Ectodermal cell (in vitro differentiated cells): ENCODE measurements around the gene NRDE2.

Source experiments
- H3K27ac ChIP-seq: 2 replicates; pipeline ENCODE4 v1.7.0; 2013; ENCODE audit warnings: mild to moderate bottlenecking, low read depth, low read length; ENCODE audit not compliant: insufficient read depth, poor library complexity, severe bottlenecking
- H3K27me3 ChIP-seq: 2 replicates; pipeline ENCODE4 v1.7.0; 2013; ENCODE audit warnings: mild to moderate bottlenecking, low read length; ENCODE audit not compliant: insufficient read depth, control insufficient read depth, poor library complexity, severe bottlenecking
- H3K36me3 ChIP-seq: one replicate; pipeline ENCODE4 v1.7.0; 2013; ENCODE audit warnings: low read length; ENCODE audit not compliant: control insufficient read depth, insufficient read depth
- H3K4me1 ChIP-seq: one replicate; pipeline ENCODE4 v1.7.0; 2013; ENCODE audit warnings: low read length; ENCODE audit not compliant: control insufficient read depth, insufficient read depth
- H3K4me3 ChIP-seq: 2 replicates; pipeline ENCODE4 v1.7.0; 2013; ENCODE audit warnings: low read depth, low read length, control low read depth; ENCODE audit not compliant: insufficient read depth
- H3K9me3 ChIP-seq: 2 replicates; pipeline ENCODE4 v1.7.0; 2013; ENCODE audit warnings: mild to moderate bottlenecking, low read length, moderate library complexity; ENCODE audit not compliant: control insufficient read depth
- WGBS, 2 experiments: methylation state at CpG; one replicate each; pipeline ENCODE4 v1.1.7; 2013; ENCODE audit warnings: missing lambda C conversion rate in 2 of 2; 5-methylcytosine and 5-hydroxymethylcytosine counted together

The NRDE2 gene

GRCh38 chr14:90301122-90301521 lies 30.6 kb downstream of the NRDE2 start:
- H3K27ac ChIP-seq, result no peak overlapping the region
- H3K4me1 ChIP-seq, result no peaks in the 10 kb centered on the region
- H3K36me3 ChIP-seq, result peaks cover 4% of the 10 kb centered on the region
- WGBS, 2 experiments, result 85 to 88% methylated on average over 6 of the region's 6 CpGs
- H3K4me3 ChIP-seq, result no peak overlapping the region
- no peaks in the 10 kb centered on the region for H3K9me3 ChIP-seq
- no peaks in the 10 kb centered on the region for H3K27me3 ChIP-seq

- Histone ChIP-seq H3K27ac (no peak overlapping the region), H3K27me3 (no peaks in the 10 kb centered on the region), H3K4me1 (no peaks in the 10 kb centered on the region), H3K4me3 (no peak overlapping the region), H3K9me3 (no peaks in the 10 kb centered on the region), H3K36me3 (peaks cover 4% of the 10 kb centered on the region)
- 98 to 100% methylated on average over 2 of the region's 2 CpGs for whole genome bisulfite sequencing, 2 experiments
Observed at GRCh38 chr14:90300611-90301047, 31.1 kb downstream of the NRDE2 start.

DNA sequence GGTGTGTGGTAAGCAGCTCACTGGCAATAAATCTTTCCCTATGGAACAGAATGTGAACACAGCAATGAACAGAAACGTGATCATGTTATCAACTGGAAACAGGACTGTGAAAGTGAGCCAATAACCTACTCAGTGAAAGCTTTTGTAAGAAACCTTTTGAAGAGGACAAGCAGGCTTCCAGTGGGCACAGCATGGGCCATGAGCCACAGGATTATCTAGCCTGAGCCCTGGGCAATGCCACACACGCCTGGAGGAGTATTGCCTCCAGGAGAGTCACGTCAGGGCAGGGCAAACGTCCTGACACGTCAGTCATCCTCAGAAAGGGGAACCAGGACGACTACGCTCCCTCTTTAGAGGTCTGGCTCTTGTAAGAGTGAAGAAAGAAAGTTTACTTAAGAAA lies 32.3 kb downstream of the NRDE2 start:
- Histone ChIP-seq H3K4me3 (no peak overlapping the region), H3K27ac (no peak overlapping the region), H3K4me1 (no peaks in the 10 kb centered on the region), H3K36me3 (peaks cover 6% of the 10 kb centered on the region), H3K27me3 (no peaks in the 10 kb centered on the region), H3K9me3 (no peaks in the 10 kb centered on the region)
- WGBS, 2 experiments, result 77 to 81% methylated on average over 7 of the region's 7 CpGs

GRCh38 chr14:90297876-90298629 lies 33.7 kb downstream of the NRDE2 start:
- Histone ChIP-seq H3K27me3 (no peaks in the 10 kb centered on the region), H3K27ac (no peak overlapping the region), H3K4me1 (no peaks in the 10 kb centered on the region), H3K9me3 (no peaks in the 10 kb centered on the region), H3K4me3 (no peak overlapping the region), H3K36me3 (peaks cover 6% of the 10 kb centered on the region)
- WGBS, 2 experiments, result 95 to 98% methylated on average over 11 of the region's 11 CpGs

DNA sequence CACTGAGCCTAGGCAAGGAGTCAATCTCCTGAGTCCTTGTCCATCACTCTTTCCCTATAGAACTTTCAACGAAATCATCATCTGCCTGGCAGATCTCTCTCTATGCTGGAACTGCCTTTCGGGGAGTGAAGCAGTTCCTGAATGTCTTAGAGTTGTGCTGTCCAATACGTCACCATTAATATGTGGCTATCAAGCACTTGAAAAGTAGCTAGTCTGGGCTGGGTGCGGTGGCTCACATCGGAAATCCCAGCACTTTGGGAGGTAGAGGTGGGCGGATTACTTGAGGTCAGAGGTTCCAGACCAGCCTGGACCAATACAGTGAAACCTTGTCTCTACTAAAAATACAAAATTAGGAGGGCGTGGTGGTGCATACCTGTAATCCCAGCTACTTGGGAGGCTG lies 35.1 kb downstream of the NRDE2 start:
- peaks cover 15% of the 10 kb centered on the region for H3K36me3 ChIP-seq
- no peak overlapping the region for H3K4me3 ChIP-seq
- WGBS, 2 experiments, result 94 to 98% methylated on average over 7 of the region's 7 CpGs
- no peaks in the 10 kb centered on the region for H3K27me3 ChIP-seq
- H3K9me3 ChIP-seq, result no peaks in the 10 kb centered on the region
- H3K27ac ChIP-seq, result no peak overlapping the region
- H3K4me1 ChIP-seq, result no peaks in the 10 kb centered on the region

GRCh38 chr14:90295870-90296516 lies 35.7 kb downstream of the NRDE2 start:
- no peaks in the 10 kb centered on the region for H3K4me1 ChIP-seq
- 91 to 92% methylated on average over 5 of the region's 5 CpGs for WGBS, 2 experiments
- H3K27ac ChIP-seq, result no peak overlapping the region
- H3K36me3 ChIP-seq, result peaks cover 18% of the 10 kb centered on the region
- H3K9me3 ChIP-seq, result no peaks in the 10 kb centered on the region
- no peak overlapping the region for H3K4me3 ChIP-seq
- H3K27me3 ChIP-seq, result no peaks in the 10 kb centered on the region

- Histone ChIP-seq H3K36me3 (peaks cover 25% of the 10 kb centered on the region), H3K4me3 (no peak overlapping the region)
- 91 to 94% methylated on average over 1 to 2 of the region's 2 CpGs for WGBS, 2 experiments
Observed at GRCh38 chr14:90294872-90295271, 36.9 kb downstream of the NRDE2 start.

DNA sequence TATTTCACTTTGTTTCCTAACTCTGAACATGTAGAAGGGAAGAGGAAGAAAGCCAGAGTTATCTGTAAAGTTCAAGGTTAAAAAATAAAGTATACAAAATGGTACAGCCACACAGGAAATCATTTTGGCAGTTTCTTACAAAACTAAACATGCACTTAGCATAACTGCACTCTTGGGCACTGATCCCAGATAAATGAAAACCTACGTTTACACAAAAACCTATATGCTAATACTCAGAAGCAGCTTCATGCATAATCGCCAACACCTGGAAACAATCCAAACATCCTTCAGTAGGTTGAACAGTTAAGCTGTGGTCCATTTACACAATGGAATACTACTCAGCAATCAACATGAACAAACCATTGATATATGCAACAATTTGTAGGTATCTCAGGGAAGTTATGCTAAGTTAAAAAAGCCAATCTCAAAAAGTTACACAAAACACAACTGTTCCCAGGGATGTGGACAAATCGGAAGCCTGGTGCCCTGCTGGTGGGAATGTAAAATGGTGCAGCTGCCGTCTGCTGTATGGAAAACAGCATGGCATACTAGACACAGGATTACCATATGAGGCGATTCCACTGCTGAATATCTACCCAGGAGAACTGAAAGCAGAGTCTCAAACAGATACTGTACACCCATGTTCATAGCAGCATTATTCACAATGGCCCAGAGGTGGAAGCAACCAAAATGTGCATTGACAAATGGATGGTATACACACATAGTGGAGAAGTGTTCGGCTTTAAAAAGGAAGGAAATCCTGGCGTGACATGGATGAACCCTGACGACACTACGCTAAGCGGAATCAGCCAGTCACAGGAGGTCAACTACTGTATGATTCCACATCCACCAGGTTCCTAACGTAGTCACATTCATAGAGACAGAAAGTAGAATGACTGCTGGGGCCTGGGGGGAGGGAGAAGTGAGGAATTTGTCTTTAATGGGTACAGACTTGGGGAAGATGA lies 37.7 kb downstream of the NRDE2 start:
- Histone ChIP-seq H3K4me3 (no peak overlapping the region), H3K36me3 (peaks cover 27% of the 10 kb centered on the region), H3K4me1 (no peaks in the 10 kb centered on the region), H3K27me3 (no peaks in the 10 kb centered on the region), H3K27ac (no peak overlapping the region), H3K9me3 (no peaks in the 10 kb centered on the region)
- 93 to 96% methylated on average over 11 of the region's 11 CpGs for WGBS, 2 experiments

More at GRCh38 chr14:90294872-90295271, 36.9 kb downstream of the NRDE2 start:
- H3K27ac ChIP-seq, result no peak overlapping the region
- no peaks in the 10 kb centered on the region for H3K27me3 ChIP-seq
- no peaks in the 10 kb centered on the region for H3K4me1 ChIP-seq
- H3K9me3 ChIP-seq, result no peaks in the 10 kb centered on the region

DNA sequence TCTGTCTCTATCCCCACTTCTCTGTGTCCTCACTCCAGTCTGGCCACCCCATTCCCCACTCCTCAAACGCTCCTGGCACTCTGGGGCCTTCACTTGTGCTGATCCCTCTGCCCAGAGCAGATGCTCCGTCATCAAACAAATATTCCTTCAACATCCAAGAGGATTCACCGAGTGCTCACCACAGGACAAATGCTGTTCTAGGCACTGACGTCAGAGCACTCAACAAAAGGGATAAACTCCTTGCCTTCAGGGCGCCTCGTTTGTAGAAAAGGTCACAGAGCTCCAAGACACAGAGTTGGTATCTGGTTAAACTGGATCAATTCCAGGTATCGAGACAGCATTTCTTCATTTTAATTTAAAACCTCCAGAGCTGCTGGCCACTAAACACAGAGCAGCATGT lies 40.0 kb downstream of the NRDE2 start:
- 84 to 86% methylated on average over 7 of the region's 7 CpGs for WGBS, 2 experiments

More for the DNA sequence above, 40.0 kb downstream of the NRDE2 start:
- Histone ChIP-seq H3K4me1 (no peaks in the 10 kb centered on the region), H3K27me3 (no peaks in the 10 kb centered on the region), H3K4me3 (no peak overlapping the region), H3K27ac (no peak overlapping the region), H3K36me3 (peaks cover 39% of the 10 kb centered on the region), H3K9me3 (no peaks in the 10 kb centered on the region)
